HL-60/S4 (cell line): ENCODE results near the gene MORN1.

Source experiments
- in situ Hi-C: fragments of 300-500 bp; cut with MboI; formaldehyde crosslinking; loops from 2 replicates; pipeline ENCODE4 v1.14.3; 2022; ENCODE audit warnings: low sequenced_read_pairs

The MORN1 gene

GRCh38 chr1:2422523-2422922, 31.2 kb upstream of the MORN1 start:
- in situ Hi-C loops, result no loop called here

- in situ Hi-C loops, result loop anchor here (10.0 kb wide), 2 partner anchors 125 to 385 kb away; partner anchors contain the start of gene TTC34
Observed at GRCh38 chr1:2419416-2419815, 28.1 kb upstream of the MORN1 start.

- in situ Hi-C loops, result loop anchor here (10.0 kb wide), 2 partner anchors 126 to 386 kb away; partner anchors contain the start of gene TTC34
Observed at GRCh38 chr1:2418791-2419320, 27.5 kb upstream of the MORN1 start.

- in situ Hi-C loops, result loop anchor here (10.0 kb wide), 2 partner anchors 127 to 387 kb away; partner anchors contain the start of gene TTC34
Observed at GRCh38 chr1:2417833-2418225, 26.5 kb upstream of the MORN1 start.

GRCh38 chr1:2417083-2417832, 25.9 kb upstream of the MORN1 start:
- in situ Hi-C loops, result loop anchor here (10.0 kb wide), 2 partner anchors 128 to 388 kb away; partner anchors contain the start of gene TTC34

GRCh38 chr1:2416403-2416802, 25.0 kb upstream of the MORN1 start:
- in situ Hi-C loops, result loop anchor here (10.0 kb wide), 2 partner anchors 128 to 388 kb away; partner anchors contain the start of gene TTC34

GRCh38 chr1:2415801-2416208, 24.5 kb upstream of the MORN1 start:
- in situ Hi-C loops, result loop anchor here (10.0 kb wide), 2 partner anchors 129 to 389 kb away; partner anchors contain the start of gene TTC34

- in situ Hi-C loops, result loop anchor here (10.0 kb wide), 2 partner anchors 129 to 389 kb away; partner anchors contain the start of gene TTC34
Observed at GRCh38 chr1:2415337-2415736, 24.0 kb upstream of the MORN1 start.

GRCh38 chr1:2414297-2414958, 23.1 kb upstream of the MORN1 start:
- in situ Hi-C loops, result loop anchor here (10.0 kb wide), 2 partner anchors 130 to 390 kb away; partner anchors contain the start of gene TTC34

GRCh38 chr1:2413495-2414296, 22.3 kb upstream of the MORN1 start:
- in situ Hi-C loops, result loop anchor here (10.0 kb wide), 2 partner anchors 131 to 391 kb away; partner anchors contain the start of gene TTC34

GRCh38 chr1:2412773-2413494, 21.6 kb upstream of the MORN1 start:
- in situ Hi-C loops, result loop anchor here (10.0 kb wide), 2 partner anchors 132 to 392 kb away; partner anchors contain the start of gene TTC34

GRCh38 chr1:2412395-2412772, 21.0 kb upstream of the MORN1 start, which contains the start of gene PEX10:
PEX10 (minus strand) TSS chr1:2412564; CDS start chr1:2412502, 62 bp downstream.
- in situ Hi-C loops, result loop anchor here (10.0 kb wide), 2 partner anchors 132 to 392 kb away; partner anchors contain the start of gene TTC34

GRCh38 chr1:2411801-2412394, 20.5 kb upstream of the MORN1 start:
- in situ Hi-C loops, result loop anchor here (10.0 kb wide), 2 partner anchors 133 to 393 kb away; partner anchors contain the start of gene TTC34

GRCh38 chr1:2409745-2410144, 18.4 kb upstream of the MORN1 start:
- in situ Hi-C loops, result loop anchor here (10.0 kb wide), 2 partner anchors 135 to 395 kb away; partner anchors contain the start of gene TTC34

GRCh38 chr1:2408859-2409276, 17.5 kb upstream of the MORN1 start:
- in situ Hi-C loops, result no loop called here

GRCh38 chr1:2408456-2408855, 17.1 kb upstream of the MORN1 start:
- in situ Hi-C loops, result no loop called here

- in situ Hi-C loops, result no loop called here
Observed at GRCh38 chr1:2407991-2408275, 16.6 kb upstream of the MORN1 start.

GRCh38 chr1:2407166-2407990, 16.0 kb upstream of the MORN1 start:
- in situ Hi-C loops, result no loop called here
